SU-DHL-6 (cell line): ENCODE results near the gene KRT35.

Source experiments
- H2AFZ ChIP-seq: fragments of 200-600 bp; sonication (generic); 2 replicates; pipeline ENCODE4 v1.6.1; 2014; ENCODE audit warnings: low read depth, mild to moderate bottlenecking, moderate library complexity, mixed read lengths, antibody characterized with exemption, low read length; ENCODE audit not compliant: severe bottlenecking
- H3F3A ChIP-seq: fragments of 200-600 bp; shearing (Covaris generic); 2 replicates; pipeline ENCODE4 v1.6.0; 2016; ENCODE audit warnings: antibody characterized with exemption, mild to moderate bottlenecking; ENCODE audit not compliant: insufficient read depth
- H3K27ac ChIP-seq: fragments of 200-600 bp; sonication (generic); 2 replicates; pipeline ENCODE4 v1.5.1; 2016; ENCODE audit warnings: low read depth, mild to moderate bottlenecking, low read length, moderate library complexity, mixed read lengths
- H3K27me3 ChIP-seq: fragments of 200-600 bp; sonication (generic), shearing (Covaris generic); 2 replicates; pipeline ENCODE4 v1.6.0; 2014; ENCODE audit warnings: mild to moderate bottlenecking, low read length
- H3K36me3 ChIP-seq: fragments of 200-600 bp; sonication (generic); 2 replicates; pipeline ENCODE4 v1.6.1; 2014; ENCODE audit warnings: mild to moderate bottlenecking, low read length, mixed read lengths
- H3K4me2 ChIP-seq: fragments of 300-600, 200-600 bp; shearing (Covaris generic), sonication (generic); 2 replicates; pipeline ENCODE4 v1.6.0; 2014; ENCODE audit warnings: low read length, low read depth, mild to moderate bottlenecking; ENCODE audit not compliant: poor library complexity, severe bottlenecking
- H3K4me3 ChIP-seq: fragments of 200-600 bp; sonication (generic); 2 replicates; pipeline ENCODE4 v1.5.1; 2014; ENCODE audit warnings: antibody characterized with exemption, low read length, mild to moderate bottlenecking, mixed read lengths; ENCODE audit not compliant: insufficient read depth, poor library complexity, severe bottlenecking
- H3K79me2 ChIP-seq: fragments of 200-600 bp; sonication (generic); 2 replicates; pipeline ENCODE4 v1.6.1; 2014; ENCODE audit warnings: mild to moderate bottlenecking, low read length, moderate library complexity; ENCODE audit not compliant: insufficient read depth
- H3K9ac ChIP-seq: fragments of 200-600 bp; sonication (generic); 2 replicates; pipeline ENCODE4 v1.7.0; 2014; ENCODE audit warnings: mild to moderate bottlenecking, low read length
- H3K9me2 ChIP-seq: fragments of 200-600 bp; sonication (generic); replicated peaks from 2 replicates; pipeline ENCODE4 v1.6.1; 2014; ENCODE audit warnings: low read length; ENCODE audit not compliant: insufficient read depth
- H3K9me3 ChIP-seq: fragments of 200-600 bp; sonication (generic); 2 replicates; pipeline ENCODE4 v1.6.1; 2014; ENCODE audit warnings: low read length, mixed read lengths; ENCODE audit not compliant: insufficient read depth
- H4K20me1 ChIP-seq: fragments of 200-600 bp; sonication (generic); 2 replicates; pipeline ENCODE4 v1.6.1; 2014; ENCODE audit warnings: low read depth, mild to moderate bottlenecking, antibody characterized with exemption, low read length, moderate library complexity, mixed read lengths
- EZH2phosphoT487 ChIP-seq: fragments of 200-600 bp; sonication (generic), shearing (Covaris generic); conservative IDR thresholded peaks from 2 replicates; pipeline ENCODE4 v1.6.1; 2018; ENCODE audit warnings: mild to moderate bottlenecking, antibody characterized with exemption, low read length, moderate library complexity, mixed read lengths
- TF ChIP-seq, protein P1 (sequence below): fragments of 200-600 bp; sonication (generic); IDR thresholded peaks from one replicate; pipeline ENCODE4 v1.5.1; 2017; ENCODE audit warnings: antibody characterized with exemption, mild to moderate bottlenecking, low read length, moderate library complexity; ENCODE audit not compliant: insufficient read depth, poor library complexity, severe bottlenecking

The KRT35 gene

DNA sequence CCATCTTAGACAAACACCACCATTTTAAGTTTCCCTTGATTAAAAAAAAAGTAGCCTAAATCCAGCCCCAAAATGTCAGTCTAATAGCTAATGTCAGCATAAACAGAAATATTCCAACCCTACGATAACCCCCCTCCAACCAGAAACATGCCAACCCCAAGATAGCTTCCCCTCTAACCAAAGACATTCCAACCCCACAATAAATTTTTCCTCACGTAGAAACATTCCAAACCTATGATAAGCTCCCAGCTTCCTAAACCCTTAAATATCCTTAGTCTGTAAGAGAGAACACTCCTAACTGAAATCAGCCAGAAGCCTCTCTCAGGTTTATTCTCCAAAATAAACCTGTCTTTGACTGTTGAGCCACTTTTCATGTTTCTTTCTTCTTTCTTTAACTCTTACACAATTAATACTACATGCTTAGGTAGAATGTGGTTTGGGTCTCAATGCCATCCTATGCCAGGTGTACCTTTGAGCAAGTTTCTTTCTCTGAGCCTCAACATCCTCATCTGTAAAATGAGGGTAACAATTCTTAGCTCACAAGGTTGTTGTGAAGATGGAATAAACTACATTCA lies 29.7 kb downstream of the KRT35 start:
- no peak for TF ChIP-seq EZH2phosphoT487
- TF ChIP-seq, protein P1, sequence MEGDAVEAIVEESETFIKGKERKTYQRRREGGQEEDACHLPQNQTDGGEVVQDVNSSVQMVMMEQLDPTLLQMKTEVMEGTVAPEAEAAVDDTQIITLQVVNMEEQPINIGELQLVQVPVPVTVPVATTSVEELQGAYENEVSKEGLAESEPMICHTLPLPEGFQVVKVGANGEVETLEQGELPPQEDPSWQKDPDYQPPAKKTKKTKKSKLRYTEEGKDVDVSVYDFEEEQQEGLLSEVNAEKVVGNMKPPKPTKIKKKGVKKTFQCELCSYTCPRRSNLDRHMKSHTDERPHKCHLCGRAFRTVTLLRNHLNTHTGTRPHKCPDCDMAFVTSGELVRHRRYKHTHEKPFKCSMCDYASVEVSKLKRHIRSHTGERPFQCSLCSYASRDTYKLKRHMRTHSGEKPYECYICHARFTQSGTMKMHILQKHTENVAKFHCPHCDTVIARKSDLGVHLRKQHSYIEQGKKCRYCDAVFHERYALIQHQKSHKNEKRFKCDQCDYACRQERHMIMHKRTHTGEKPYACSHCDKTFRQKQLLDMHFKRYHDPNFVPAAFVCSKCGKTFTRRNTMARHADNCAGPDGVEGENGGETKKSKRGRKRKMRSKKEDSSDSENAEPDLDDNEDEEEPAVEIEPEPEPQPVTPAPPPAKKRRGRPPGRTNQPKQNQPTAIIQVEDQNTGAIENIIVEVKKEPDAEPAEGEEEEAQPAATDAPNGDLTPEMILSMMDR: no peak
- Histone ChIP-seq H3K9me3 (no peaks in the 10 kb centered on the region), H3K9me2 (no peaks in the 10 kb centered on the region), H4K20me1 (no peaks in the 10 kb centered on the region), H2AFZ (no peak overlapping the region), H3K27ac (no peak overlapping the region), H3K4me3 (no peak overlapping the region), H3K4me2 (no peak overlapping the region), H3K79me2 (no peaks in the 10 kb centered on the region), H3K9ac (no peak overlapping the region), H3F3A (no peaks in the 10 kb centered on the region), H3K36me3 (no peaks in the 10 kb centered on the region), H3K27me3 (no peaks in the 10 kb centered on the region)

DNA sequence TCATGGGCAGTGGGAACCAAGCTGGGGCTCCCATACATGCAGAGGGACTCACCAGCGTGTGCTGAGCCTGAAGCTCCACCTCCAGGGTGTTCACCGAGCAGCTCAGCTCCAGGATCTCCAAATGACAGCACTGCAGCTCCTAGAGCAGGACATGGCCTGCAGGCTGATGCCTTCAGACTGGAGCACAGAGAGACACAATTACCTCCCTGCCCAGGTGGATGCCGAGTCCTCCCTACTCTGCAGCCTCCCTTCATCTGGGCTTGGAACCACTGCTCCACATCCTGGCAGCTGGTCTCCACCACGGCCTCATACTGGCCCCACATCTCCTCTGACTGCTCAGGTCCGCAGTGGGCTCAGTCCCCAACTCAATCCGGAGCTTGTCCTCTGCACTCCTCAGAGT lies 31.9 kb downstream of the KRT35 start:
- Histone ChIP-seq H3K27ac (no peak overlapping the region), H3K4me2 (no peak overlapping the region), H3K36me3 (no peaks in the 10 kb centered on the region), H3K9ac (no peak overlapping the region), H3K9me3 (no peaks in the 10 kb centered on the region), H3F3A (no peaks in the 10 kb centered on the region), H2AFZ (no peak overlapping the region), H3K4me3 (no peak overlapping the region), H3K9me2 (no peaks in the 10 kb centered on the region), H4K20me1 (no peaks in the 10 kb centered on the region), H3K79me2 (no peaks in the 10 kb centered on the region), H3K27me3 (no peaks in the 10 kb centered on the region)
- TF ChIP-seq, protein P1: no peak
- no peak for TF ChIP-seq EZH2phosphoT487

DNA sequence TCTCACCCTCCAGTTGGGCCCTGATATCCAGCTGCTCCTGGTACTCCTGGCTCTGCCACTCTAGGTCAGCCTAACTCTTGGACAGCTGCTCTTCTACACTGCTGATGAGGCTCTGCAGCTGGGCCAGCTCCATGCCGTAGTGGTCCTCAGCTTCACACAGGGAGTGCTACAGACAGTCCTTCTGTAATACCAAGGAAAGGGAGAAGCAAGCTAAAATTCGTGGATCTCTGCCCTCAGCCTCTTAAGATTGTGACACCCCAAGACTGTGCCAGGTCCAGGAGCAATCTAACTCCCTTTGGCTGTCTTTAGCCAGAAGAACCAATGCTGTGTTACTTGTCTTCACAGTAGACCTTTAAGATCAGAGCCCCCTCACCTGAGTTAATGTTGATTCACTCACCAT lies 32.4 kb downstream of the KRT35 start:
- no peak for TF ChIP-seq EZH2phosphoT487
- TF ChIP-seq, protein P1: no peak
- Histone ChIP-seq H3K4me3 (no peak overlapping the region), H3K27ac (no peak overlapping the region)

More for the DNA sequence above, 32.4 kb downstream of the KRT35 start:
- H2AFZ ChIP-seq: no peak overlapping the region
- H3K4me2 ChIP-seq: no peak overlapping the region
- H3K36me3 ChIP-seq: no peaks in the 10 kb centered on the region
- H3K9ac ChIP-seq: no peak overlapping the region
- H3K9me2 ChIP-seq: no peaks in the 10 kb centered on the region
- H3K9me3 ChIP-seq: no peaks in the 10 kb centered on the region
- no peaks in the 10 kb centered on the region for H3K27me3 ChIP-seq
- no peaks in the 10 kb centered on the region for H3K79me2 ChIP-seq
- H4K20me1 ChIP-seq: no peaks in the 10 kb centered on the region
- H3F3A ChIP-seq: no peaks in the 10 kb centered on the region
